IMR-90 (cell line): ENCODE results near the gene ATP6V0A4.

Experiments used
- CHD1 ChIP-seq: IDR thresholded peaks from 2 replicates; pipeline ENCODE4 v1.6.1; 2012; ENCODE audit warnings: low read depth, low read length, improper control_type of control experiment
- CTCF ChIP-seq: conservative IDR thresholded peaks from 2 replicates; pipeline ENCODE4 v1.5.1; 2012; ENCODE audit warnings: mild to moderate bottlenecking, low read depth, low read length, improper control_type of control experiment
- FOS ChIP-seq: fragments of 150-350 bp; IDR thresholded peaks from 2 replicates; pipeline ENCODE4 v1.6.1; 2016; ENCODE audit warnings: low read depth, low read length
- MAFK ChIP-seq: IDR thresholded peaks from 2 replicates; pipeline ENCODE4 v1.6.1; 2012; ENCODE audit warnings: low read depth, low read length, improper control_type of control experiment
- MAZ ChIP-seq: IDR thresholded peaks from 2 replicates; pipeline ENCODE4 v1.6.1; 2012; ENCODE audit warnings: low read depth, mild to moderate bottlenecking, low read length, improper control_type of control experiment, moderate library complexity, borderline replicate concordance
- POLR2A ChIP-seq: IDR thresholded peaks from 2 replicates; pipeline ENCODE4 v1.6.1; 2012; ENCODE audit warnings: mild to moderate bottlenecking, low read depth, low read length
- RFX5 ChIP-seq: IDR thresholded peaks from 2 replicates; pipeline ENCODE4 v1.8.0; 2012; ENCODE audit warnings: low read depth, mild to moderate bottlenecking, low read length, moderate library complexity
- SMC3 ChIP-seq: fragments of 150-350 bp; IDR thresholded peaks from 2 replicates; pipeline ENCODE4 v1.6.1; 2016; ENCODE audit warnings: low read depth, mild to moderate bottlenecking, antibody characterized with exemption, low read length, moderate library complexity
- USF2 ChIP-seq: fragments of 150-350 bp; IDR thresholded peaks from 2 replicates; pipeline ENCODE4 v1.6.1; 2017; ENCODE audit warnings: mild to moderate bottlenecking, antibody characterized with exemption, low read length, low read depth

- TF ChIP-seq SMC3 (no peak), CTCF (no peak), POLR2A (no peak), MAFK (no peak), CHD1 (no peak), MAZ (no peak), USF2 (no peak), RFX5 (no peak), FOS (no peak)
These were observed 136.8 kb downstream of the ATP6V0A4 start for GRCh38 chr7:138661069-138661635.
